ENCODE results near the gene NAT10.

DNA sequence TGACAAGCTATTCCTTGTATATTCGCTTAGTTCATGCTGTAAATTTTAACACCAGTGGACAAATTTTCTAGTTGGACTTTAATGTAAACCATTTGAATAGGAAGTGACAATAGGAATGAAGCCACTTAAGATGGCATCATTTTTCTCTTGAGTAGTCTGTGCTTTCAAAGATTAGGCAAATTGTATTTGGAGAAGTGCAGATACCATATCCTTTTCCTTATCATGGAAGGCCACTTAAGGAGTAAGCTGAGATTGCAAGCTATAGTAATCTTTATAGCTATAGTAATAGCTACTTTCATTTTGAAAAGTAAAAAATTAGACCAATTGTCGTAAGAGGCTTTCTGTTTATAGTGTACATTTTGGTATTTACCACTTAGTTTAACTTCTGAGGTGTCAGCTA lies 41.1 kb upstream of the NAT10 start:
- TF ChIP-seq, protein P1, sequence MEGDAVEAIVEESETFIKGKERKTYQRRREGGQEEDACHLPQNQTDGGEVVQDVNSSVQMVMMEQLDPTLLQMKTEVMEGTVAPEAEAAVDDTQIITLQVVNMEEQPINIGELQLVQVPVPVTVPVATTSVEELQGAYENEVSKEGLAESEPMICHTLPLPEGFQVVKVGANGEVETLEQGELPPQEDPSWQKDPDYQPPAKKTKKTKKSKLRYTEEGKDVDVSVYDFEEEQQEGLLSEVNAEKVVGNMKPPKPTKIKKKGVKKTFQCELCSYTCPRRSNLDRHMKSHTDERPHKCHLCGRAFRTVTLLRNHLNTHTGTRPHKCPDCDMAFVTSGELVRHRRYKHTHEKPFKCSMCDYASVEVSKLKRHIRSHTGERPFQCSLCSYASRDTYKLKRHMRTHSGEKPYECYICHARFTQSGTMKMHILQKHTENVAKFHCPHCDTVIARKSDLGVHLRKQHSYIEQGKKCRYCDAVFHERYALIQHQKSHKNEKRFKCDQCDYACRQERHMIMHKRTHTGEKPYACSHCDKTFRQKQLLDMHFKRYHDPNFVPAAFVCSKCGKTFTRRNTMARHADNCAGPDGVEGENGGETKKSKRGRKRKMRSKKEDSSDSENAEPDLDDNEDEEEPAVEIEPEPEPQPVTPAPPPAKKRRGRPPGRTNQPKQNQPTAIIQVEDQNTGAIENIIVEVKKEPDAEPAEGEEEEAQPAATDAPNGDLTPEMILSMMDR (IDR thresholded peaks at IDR 0.05), result no peak
- no peak for TF ChIP-seq POLR2A (IDR thresholded peaks at IDR 0.05; ENCODE audit: low read depth)
- TF ChIP-seq POLR2AphosphoS5 (IDR thresholded peaks at IDR 0.05), result no peak

All from esophagus muscularis mucosa (tissue), 3 donors.